HG03097 (cell line): Measurements from ENCODE around the gene TTC21A.
"Not testable (repeated sequence)": the region's sequence is repeated elsewhere in the genome, so short reads cannot be mapped to it uniquely, and the experiment has no call there.

Experiments used
- ATAC-seq: cut with Tn5 transposase; IDR thresholded peaks from one replicate; pipeline ENCODE4 v1.9.1; 2021; ENCODE audit not compliant: unreplicated experiment, low FRiP score

TTC21A gene, protein sequence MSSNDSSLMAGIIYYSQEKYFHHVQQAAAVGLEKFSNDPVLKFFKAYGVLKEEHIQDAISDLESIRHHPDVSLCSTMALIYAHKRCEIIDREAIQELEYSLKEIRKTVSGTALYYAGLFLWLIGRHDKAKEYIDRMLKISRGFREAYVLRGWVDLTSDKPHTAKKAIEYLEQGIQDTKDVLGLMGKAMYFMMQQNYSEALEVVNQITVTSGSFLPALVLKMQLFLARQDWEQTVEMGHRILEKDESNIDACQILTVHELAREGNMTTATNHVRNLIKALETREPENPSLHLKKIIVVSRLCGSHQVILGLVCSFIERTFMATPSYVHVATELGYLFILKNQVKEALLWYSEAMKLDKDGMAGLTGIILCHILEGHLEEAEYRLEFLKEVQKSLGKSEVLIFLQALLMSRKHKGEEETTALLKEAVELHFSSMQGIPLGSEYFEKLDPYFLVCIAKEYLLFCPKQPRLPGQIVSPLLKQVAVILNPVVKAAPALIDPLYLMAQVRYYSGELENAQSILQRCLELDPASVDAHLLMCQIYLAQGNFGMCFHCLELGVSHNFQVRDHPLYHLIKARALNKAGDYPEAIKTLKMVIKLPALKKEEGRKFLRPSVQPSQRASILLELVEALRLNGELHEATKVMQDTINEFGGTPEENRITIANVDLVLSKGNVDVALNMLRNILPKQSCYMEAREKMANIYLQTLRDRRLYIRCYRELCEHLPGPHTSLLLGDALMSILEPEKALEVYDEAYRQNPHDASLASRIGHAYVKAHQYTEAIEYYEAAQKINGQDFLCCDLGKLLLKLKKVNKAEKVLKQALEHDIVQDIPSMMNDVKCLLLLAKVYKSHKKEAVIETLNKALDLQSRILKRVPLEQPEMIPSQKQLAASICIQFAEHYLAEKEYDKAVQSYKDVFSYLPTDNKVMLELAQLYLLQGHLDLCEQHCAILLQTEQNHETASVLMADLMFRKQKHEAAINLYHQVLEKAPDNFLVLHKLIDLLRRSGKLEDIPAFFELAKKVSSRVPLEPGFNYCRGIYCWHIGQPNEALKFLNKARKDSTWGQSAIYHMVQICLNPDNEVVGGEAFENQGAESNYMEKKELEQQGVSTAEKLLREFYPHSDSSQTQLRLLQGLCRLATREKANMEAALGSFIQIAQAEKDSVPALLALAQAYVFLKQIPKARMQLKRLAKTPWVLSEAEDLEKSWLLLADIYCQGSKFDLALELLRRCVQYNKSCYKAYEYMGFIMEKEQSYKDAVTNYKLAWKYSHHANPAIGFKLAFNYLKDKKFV (N-terminal part only)

DNA sequence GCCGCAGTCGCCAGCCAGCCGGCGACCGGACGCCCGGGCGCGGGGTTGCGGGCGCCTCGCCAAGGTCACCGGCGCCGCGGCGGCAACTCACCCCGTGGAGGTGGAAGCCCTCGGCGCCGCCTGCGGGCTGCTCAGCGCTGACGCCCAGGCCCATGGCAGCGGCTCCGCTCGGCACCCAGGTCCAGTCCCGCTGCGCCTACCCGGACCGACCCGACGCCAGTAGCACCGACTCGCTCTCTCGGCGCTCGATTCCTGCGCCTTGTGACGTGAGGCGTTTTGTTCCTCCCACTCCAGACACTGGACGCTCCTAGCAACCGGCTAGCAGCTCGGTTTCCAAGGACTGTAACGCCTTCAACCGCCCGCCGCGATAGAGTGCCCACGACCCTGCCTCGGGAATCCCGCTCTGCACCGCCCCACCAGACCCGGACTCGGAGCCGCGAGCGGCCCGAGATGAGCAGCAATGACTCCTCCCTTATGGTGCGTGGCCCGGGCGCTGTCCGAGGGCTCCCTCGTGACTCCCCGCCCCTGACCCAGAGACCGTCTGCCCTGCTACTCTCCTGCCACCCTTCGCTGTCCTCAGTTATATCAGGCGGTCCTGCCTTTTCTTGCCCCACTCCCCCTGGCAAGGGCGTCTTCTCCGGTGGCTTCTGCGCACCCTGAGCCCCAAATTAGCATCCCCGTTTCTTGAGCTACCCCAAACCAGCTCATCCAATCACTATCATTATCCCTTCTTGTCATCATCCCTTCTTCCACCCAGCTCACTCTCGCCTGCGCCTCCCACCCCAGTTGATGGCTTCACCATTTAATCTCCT, at the start of gene TTC21A, which contains the start of gene GORASP1:
Gene TTC21A (plus strand): TSS at position 293 of the 812 bp plus-strand sequence. CDS start 158 bp downstream, at position 451.
Gene GORASP1 (minus strand): TSS at position 240 of the 812 bp plus-strand sequence. CDS start 86 bp downstream, at position 154.
- ATAC-seq: peak; percentile 30

DNA sequence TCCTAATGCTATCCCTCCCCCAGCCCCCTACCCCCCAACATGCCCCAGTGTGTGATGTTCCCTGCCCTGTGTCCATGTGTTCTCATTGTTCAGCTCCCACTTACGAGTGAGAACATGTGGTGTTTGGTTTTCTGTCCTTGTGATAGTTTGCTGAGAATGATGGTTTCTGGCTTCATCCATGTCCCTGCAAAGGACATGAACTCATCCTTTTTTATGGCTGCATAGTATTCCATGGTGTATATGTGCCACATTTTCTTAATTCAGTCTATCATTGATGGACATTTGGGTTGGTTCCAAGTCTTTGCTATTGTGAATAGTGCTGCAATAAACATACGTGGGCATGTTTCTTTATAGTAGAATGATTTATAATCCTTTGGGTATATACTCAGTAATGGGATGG, 46.3 kb upstream of the TTC21A start:
- not testable (repeated sequence) for ATAC-seq

DNA sequence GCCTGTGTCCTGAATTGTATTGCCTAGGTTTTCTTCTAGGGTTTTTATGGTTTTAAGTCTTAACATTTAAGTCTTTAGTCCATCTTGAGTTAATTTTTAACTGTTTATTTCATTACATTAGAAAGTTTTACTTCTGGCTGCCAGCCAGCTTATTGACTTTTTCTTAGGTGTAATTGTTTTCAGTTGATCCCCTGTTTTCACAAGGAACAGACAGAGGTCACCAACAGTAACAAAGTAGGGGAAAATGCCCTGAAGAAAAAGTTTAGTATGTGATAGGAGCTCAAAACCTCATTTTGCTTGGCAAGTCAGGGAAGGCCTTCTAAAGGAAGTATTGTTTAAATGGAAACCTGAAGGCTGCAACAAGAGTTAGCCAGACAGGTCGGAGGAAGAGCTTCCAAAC, 45.3 kb upstream of the TTC21A start:
- ATAC-seq: no peak

DNA sequence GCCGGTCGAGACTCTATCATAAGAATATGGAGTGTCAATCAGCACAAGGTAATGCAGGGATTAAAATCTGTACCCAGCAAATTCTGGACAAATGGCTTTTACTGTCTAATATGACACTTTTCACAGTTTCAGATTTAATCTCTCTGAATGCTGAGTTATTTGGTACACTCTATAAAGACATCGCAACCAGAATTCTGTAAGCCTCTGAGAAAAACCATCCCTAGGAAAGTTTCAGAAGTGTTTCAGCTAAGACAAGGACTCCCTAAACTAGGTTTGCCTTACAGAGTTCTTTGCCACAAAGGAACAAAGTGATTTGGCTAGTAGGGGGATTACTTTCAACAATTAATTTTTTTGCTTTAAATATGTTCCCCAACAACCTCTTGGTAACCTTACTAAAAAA, 44.3 kb upstream of the TTC21A start:
- ATAC-seq: no peak

DNA sequence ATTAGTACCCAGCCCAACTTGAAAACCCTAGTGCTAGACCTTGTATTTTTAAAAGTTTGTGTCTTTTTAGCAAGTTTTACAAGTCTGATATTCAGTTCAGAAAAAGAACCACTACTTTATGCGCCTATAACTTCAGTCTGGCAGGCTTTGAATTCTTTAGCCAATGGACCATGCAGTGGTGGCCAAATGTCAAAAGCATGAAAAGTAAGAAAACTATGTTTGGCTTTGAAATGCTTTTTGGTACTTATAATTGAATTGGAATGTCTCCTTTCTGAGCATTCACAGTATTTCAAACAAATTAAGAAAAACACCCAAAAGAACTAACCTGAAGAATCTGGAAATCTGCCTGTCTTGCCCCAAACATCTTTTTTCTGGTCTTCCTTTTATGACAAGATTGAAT, 42.8 kb upstream of the TTC21A start:
- no peak for ATAC-seq

DNA sequence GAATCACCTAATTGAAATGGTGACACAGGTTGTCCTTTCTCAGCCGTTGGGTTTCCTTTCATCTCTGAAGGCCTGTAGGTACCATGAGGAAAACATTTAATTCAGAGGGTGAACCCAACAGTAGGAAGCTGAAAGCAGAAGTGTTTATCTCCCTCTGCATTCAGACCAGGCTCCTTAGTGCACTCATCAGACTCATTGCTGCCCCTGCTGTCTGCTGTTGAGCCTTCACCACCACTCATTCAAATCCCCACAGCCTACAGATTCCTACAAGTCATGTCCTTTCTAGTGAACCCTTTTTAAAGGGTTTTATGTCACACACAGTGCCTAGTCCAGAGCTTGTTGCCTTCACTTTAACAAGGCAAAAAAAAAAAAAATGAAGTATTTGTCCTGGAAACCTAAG, 42.3 kb upstream of the TTC21A start:
- ATAC-seq: peak; percentile 84

DNA sequence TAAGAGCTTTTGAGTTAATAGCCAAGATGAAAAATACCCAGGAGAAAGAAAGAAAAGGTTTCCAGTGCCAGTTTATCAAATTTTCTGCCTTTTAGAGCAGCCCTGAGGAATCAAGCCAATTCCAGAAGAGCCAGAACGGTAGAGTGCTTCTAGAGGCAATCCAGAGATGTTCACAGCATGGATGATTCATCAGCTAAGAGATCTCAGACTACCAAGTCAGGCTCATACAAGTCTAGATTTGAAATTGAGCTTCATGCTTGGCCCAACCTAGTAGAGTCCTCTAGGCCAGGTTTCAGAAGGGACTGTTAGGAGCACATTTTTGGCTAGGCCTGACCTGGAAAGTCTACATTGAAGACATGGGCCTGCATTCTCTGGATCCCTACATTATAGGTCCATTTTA, 40.2 kb upstream of the TTC21A start:
- ATAC-seq: no peak

DNA sequence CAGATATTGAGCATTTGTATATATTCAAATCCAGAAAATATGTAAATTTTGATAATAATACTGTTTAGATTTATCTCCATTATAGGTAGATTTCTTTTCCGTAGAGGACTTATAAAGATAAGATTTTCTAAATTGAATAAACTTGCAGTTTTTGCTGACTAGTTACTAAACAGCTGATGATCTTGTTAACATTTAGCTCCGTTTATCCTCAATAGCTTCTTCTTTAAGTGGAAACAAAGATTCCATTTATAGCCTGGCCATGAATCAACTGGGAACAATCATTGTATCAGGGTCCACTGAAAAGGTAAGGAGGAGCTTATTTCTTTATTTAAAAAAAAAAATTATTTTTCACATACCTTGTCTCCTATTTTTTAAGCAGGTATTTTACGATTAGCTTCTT, 38.9 kb upstream of the TTC21A start:
- no peak for ATAC-seq

DNA sequence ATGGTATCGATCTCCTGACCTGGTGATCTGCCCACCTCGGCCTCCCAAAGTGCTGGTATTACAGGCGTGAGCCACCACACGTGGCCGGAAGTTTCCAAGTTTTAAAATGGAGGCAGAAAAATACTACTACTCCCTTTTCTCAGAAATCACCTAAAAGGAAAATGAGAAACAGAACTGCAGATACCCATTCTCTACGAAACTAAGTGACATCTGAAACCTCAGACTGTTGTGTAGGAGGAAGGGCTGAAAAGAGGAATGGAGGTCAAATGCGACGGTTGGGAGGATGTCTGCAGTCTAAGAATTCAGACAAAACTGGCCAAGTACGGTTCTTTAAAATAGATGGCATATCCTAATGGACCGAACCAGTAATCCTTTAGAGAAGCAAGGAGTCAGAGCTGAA, 31.6 kb upstream of the TTC21A start:
- ATAC-seq: no peak

DNA sequence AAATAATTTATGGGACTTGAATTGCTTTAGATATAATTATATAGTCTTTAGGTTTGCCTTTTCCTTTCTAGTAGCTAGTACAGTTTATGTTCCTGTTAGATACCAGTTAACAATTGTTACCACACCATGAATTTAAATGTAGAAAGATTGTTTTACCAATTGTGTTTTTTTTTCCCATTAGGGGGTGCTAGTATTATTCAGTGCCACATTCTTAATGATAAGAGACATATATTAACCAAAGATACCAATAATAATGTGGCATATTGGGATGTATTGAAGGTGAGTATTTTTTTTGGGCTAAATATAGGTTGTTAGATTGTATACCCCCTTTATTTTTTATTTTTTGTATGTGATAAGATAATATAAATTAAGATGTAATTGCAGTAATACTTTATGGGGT, 27.9 kb upstream of the TTC21A start:
- ATAC-seq: no peak

DNA sequence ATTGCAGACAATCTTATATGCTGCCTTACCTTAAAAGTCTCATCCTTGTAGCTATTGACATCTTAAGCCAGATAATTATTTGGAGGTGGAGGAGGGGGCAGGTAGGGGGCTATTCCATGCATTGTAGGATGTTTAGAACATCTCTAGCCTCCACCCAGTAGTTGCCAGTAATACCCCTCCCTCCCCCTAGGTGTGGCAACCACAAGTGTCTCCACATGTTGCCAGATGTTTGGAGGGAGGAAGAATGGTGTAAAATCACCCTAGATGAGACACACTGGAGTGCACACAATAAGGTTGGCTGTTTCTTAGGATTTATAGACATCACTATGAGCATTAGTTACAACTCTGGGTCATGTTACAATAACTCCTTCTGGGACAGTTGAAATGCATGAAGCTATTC, 27.5 kb upstream of the TTC21A start:
- no peak for ATAC-seq

DNA sequence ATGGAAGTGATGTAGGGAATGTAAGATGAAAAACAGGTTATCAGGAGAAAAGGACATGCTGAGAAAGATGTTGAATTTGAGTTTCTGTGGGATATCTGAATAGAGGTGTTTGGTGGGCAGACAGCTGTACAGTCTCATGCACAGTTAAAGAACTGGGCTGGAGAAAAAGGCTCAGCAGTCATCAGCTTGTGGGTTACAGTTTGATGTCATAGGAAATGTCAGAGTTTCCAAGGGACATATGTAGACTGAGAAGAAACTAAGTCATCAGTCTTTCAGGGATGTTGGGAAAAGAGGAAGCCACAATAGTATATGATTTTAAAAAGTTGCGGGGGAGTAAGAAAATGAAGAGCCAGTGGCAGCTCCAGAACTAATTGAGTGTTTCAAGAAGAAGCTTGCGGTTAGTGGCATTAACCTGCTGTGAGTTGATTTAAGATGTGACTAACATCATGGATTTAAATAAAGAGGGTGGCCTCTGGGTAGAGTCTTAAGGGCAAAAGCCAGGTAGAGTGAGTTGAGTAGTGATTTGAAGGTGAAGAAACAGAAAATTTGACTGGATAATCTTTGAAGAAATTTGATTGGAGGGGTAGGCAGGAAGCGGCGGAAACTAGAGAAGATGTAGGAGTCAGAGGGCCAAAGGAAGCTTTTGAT, 24.7 kb upstream of the TTC21A start:
- ATAC-seq: no peak

DNA sequence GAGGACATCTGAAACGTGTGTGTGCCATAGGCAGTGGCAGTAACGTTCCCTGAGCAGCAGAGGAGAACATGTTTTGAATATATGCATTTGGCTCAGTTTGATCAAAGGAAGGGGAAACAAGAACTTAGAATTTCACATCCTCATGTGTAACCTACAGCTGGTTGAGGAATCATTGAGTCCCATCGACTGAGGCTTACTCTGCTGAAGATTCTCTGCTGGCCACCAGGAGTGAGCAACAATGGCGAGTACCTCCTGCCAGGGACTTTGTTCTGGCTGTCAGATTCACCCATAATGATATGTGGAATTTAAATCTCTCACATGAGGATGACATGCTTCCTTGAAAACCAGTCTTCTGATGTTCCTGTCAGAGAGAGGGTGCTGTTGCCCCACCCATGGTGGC, 21.3 kb upstream of the TTC21A start:
- no peak for ATAC-seq

DNA sequence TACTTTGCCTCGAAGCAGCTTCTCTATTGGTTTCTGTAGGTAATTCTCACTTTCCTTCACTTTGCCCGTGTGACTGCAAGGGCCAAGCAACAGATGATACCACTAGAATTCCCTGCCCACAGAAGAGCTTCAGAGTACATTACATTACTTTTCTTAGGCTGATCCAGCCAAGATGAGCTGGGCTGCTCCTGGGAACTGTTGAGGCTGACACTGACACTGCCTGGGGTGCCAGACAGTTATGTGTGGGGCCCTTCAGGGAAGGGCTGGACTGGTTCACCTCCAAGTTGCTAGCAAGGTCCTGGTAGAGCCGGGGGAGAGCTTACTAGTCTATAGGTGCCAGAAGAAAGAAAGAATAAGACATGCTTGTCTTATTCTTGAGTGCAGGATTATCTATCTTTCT, 19.0 kb upstream of the TTC21A start:
- no peak for ATAC-seq

DNA sequence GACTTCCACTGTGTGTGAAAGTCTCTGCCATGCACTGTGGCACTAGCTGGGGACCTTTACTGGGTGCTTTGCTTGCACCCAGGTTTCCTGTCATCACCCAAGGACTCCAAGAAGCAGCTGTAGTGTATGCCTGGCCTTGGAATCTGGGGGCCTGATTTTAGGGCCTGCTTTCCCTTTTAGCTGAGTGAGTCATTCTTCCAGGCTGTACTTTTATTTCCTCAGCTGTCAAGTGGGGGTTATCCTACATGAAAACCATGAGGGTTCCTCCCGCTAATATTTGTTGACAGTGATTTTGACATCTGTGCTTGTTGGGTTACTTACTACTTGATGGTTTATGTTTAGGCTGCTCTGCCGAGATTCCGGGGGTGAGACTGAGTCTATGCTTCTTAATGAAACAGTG, 18.6 kb upstream of the TTC21A start:
- ATAC-seq: no peak

DNA sequence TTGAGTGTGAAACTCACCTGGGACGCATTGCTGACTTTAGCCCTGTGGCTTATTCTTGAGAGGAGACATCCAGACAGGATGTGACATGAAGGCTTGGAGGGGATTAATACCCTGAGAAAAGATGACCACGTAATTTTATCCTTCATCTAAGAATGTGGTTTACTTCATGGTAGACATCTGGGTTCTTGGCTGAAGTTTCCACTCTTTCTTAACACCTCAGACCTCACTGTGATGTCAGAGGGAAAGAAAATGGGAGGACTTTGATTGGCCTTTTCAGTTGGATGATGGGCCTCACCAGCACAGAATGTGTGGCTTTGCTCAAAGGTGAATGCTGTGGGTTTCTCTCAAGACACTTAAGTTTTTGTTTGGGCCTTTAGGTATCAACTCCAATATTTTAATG, 16.6 kb upstream of the TTC21A start:
- ATAC-seq: no peak

DNA sequence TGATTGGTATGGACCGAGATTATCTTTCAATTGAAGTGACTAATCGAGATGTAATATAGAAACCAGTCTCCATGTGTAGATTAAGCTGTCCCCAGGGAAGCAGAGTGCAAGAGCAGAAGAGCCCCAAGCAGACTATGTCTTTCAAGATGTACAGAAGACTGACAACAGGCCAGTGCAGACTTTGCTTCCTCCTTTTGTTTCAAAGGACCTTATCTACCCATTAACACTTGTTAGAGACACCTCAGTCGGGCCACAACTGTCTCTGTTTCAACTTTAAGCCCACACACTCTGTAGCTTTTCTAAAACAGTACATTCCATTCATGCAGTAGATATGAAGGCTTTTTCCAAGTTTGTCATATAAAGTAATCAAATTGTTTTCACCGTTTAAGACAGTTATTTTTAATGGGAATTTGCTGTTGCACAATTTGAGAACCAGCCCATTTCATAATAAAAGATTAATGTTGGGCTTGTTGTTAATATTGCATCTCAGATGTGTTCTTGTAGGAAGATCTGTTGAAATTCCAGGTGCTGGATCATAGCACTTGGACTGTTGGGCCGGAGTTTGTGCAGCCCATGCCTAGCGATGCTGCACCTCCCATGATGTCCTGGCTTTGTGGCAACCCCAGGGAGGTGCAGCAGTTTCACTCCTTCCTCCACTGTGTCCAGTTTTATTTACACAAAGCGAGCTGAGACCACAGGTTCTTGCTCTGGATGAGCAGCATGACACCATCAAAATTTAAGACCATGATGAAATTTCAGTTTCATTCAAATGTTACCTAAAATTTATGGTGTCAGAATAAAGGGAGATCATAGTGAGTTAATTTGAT, 12.4 kb upstream of the TTC21A start:
- no peak for ATAC-seq

DNA sequence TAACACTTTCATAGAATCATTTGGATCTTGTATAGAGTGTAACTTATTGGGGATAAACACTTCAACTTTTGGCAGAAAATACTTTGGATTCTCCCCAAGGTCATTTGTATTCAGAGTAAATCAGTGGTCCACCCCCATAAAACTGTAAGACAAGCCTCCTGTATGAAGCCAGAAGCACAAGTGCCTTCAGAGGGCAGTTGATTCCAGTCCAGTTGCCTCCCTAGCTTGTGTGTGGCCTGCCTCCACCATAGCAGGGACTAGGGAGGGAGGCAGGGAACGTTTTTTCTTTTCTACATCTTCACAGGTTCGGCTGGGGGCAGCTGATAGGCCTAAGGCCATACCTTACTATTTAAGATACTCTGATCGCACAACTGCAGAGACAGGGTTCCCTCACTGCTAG, 11.7 kb upstream of the TTC21A start:
- ATAC-seq: no peak

DNA sequence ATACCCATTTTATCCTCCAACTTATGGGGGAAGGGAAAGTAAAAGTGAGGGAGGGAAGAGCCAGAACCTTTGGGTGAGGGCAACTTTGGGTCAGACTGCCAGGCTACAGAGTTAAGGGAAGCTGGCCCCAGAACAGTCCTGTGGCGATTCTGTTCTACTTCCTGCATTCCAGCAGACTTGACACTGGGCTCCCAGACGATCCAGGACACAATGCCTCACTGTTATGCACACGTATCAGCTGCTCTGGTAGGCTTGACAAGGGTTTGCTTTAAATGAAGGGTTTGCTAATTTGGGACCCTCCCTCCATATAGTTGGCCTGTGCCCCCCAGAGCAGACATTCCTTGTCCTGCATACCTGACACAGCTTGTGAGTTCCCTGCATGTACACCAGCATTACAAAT, 10.7 kb upstream of the TTC21A start:
- ATAC-seq: no peak
